CD14-positive monocyte (primary cell): ENCODE results near the gene ANK2. TPM values are rescaled to one million over a fixed set of nuclear protein-coding genes. Genes with fewer than 3 reads are reported as not detected.
A peak's percentile ranks its signal among the peaks of the same experiment; 100 is the strongest.

Experiments
- DNase-seq, 3 donors: peaks; one replicate each; pipeline ENCODE4 v3.0.0-alpha.2; 2011 to 2022
- H2AFZ ChIP-seq: 2 replicates; pipeline ENCODE4 v1.6.0; 2012; ENCODE audit warnings: mild to moderate bottlenecking, low read depth, low read length, inconsistent platforms; ENCODE audit not compliant: insufficient read depth, poor library complexity, severe bottlenecking
- H3K27ac ChIP-seq, 2 donors: 1 replicate in 1 of 2; 2 replicates in 1 of 2; pipeline ENCODE4 v1.5.1; 2012 to 2013; ENCODE audit warnings: low read length in 2 of 2, control low read depth in 1 of 2, inconsistent platforms in 1 of 2, low read depth in 1 of 2, mild to moderate bottlenecking in 1 of 2
- H3K27me3 ChIP-seq, 2 donors: one replicate each; pipeline versions ENCODE4 v1.6.0 to v1.6.1; 2011 to 2013; ENCODE audit warnings: low read length in 2 of 2; ENCODE audit not compliant: control insufficient read depth in 2 of 2, insufficient read depth in 2 of 2
- H3K36me3 ChIP-seq, 2 donors: replicated peaks in 1 of 2; 1 replicate in 1 of 2; 2 replicates in 1 of 2; pipeline versions ENCODE4 v1.5.1 to v1.6.1; 2012 to 2013; ENCODE audit warnings: low read length in 2 of 2, control low read depth in 1 of 2, inconsistent platforms in 1 of 2, mild to moderate bottlenecking in 1 of 2; ENCODE audit not compliant: insufficient read depth in 2 of 2, control insufficient read depth in 1 of 2
- H3K4me1 ChIP-seq, 2 donors: 1 replicate in 1 of 2; 2 replicates in 1 of 2; pipeline versions ENCODE4 v1.5.1 to v1.6.1; 2012 to 2013; ENCODE audit warnings: low read length in 2 of 2, control low read depth in 1 of 2, inconsistent platforms in 1 of 2, mild to moderate bottlenecking in 1 of 2, moderate library complexity in 1 of 2; ENCODE audit not compliant: insufficient read depth in 2 of 2, control insufficient read depth in 1 of 2
- H3K4me2 ChIP-seq: replicated peaks from 2 replicates; pipeline ENCODE3; 2012; ENCODE audit warnings: low read length, moderate library complexity, mild to moderate bottlenecking; ENCODE audit not compliant: poor library complexity, severe bottlenecking; ENCODE audit errors: extremely low read depth
- H3K4me3 ChIP-seq, 3 experiments: fragments of 200-600 bp in 1 of 3; sonication (generic) in 1 of 3; replicated peaks in 1 of 3; 1 replicate in 2 of 3; 2 replicates in 1 of 3; pipeline ENCODE4 v1.5.1; 2011 to 2013; ENCODE audit warnings: low read length in 3 of 3, mild to moderate bottlenecking in 3 of 3, control low read depth in 2 of 3, low read depth in 2 of 3, inconsistent platforms in 1 of 3, moderate library complexity in 1 of 3
- H3K79me2 ChIP-seq: 2 replicates; pipeline ENCODE4 v1.6.0; 2012; ENCODE audit warnings: mild to moderate bottlenecking, control low read depth, inconsistent platforms, low read length, moderate library complexity; ENCODE audit not compliant: insufficient read depth
- H3K9ac ChIP-seq: 2 replicates; pipeline ENCODE4 v1.6.0; 2017; ENCODE audit warnings: low read length, mild to moderate bottlenecking; ENCODE audit not compliant: insufficient read depth, poor library complexity, severe bottlenecking
- H3K9me3 ChIP-seq, 2 donors: replicated peaks in 1 of 2; 1 replicate in 1 of 2; 2 replicates in 1 of 2; pipeline versions ENCODE4 v1.5.1 to v1.6.1; 2012 to 2013; ENCODE audit warnings: low read length in 2 of 2, control low read depth in 1 of 2; ENCODE audit not compliant: control insufficient read depth in 1 of 2, insufficient read depth in 1 of 2
- H4K20me1 ChIP-seq: 2 replicates; pipeline ENCODE4 v1.6.0; 2012; ENCODE audit warnings: mild to moderate bottlenecking, low read length, control low read depth, moderate library complexity; ENCODE audit not compliant: insufficient read depth
- H3K27ac Mint-ChIP-seq, 7 donors: one replicate each; pipeline ENCODE4 v1.8.0; 2020; ENCODE audit warnings: mild to moderate bottlenecking in 7 of 7, mixed read lengths in 7 of 7, moderate library complexity in 6 of 7, inconsistent platforms in 2 of 7
- H3K27me3 Mint-ChIP-seq, 3 donors: one replicate each; pipeline ENCODE4 v1.8.0; 2021 to 2022; ENCODE audit warnings: low read depth in 3 of 3, mild to moderate bottlenecking in 3 of 3, mixed read lengths in 3 of 3, moderate library complexity in 3 of 3, inconsistent platforms in 1 of 3
- H3K36me3 Mint-ChIP-seq, 2 donors: one replicate each; pipeline ENCODE4 v1.8.0; 2020; ENCODE audit warnings: mixed read lengths in 2 of 2, inconsistent platforms in 1 of 2, mild to moderate bottlenecking in 1 of 2
- H3K4me1 Mint-ChIP-seq: one replicate; pipeline ENCODE4 v1.8.0; 2020; ENCODE audit warnings: mild to moderate bottlenecking, mixed read lengths
- H3K4me3 Mint-ChIP-seq, 2 donors: one replicate each; pipeline ENCODE4 v1.8.0; 2020; ENCODE audit warnings: mild to moderate bottlenecking in 2 of 2, mixed read lengths in 2 of 2, moderate library complexity in 1 of 2
- H3K9me3 Mint-ChIP-seq, 7 donors: one replicate each; pipeline ENCODE4 v1.8.0; 2020 to 2022; ENCODE audit warnings: mixed read lengths in 7 of 7, mild to moderate bottlenecking in 6 of 7, moderate library complexity in 6 of 7, inconsistent platforms in 2 of 7
- WGBS: methylation state at CpG from one replicate; pipeline ENCODE4 v1.1.5; 2013; ENCODE audit warnings: missing lambda C conversion rate; ENCODE audit not compliant: insufficient coverage; 5-methylcytosine and 5-hydroxymethylcytosine counted together
- intact Hi-C, 2 donors: fragments of 100-400 bp; cut with micrococcal nuclease; formaldehyde crosslinking; loops; one replicate each; pipeline versions ENCODE4 v1.15.0 to v1.15.1; 2023
- polyA plus RNA-seq, 3 donors: library from polyadenylated mRNA; depleted of rRNA in 1 of 3; unstranded in 2 of 3; stranded (reverse) in 1 of 3; fragments of 300-500 nt in 2 of 3; fragments of >200 nt in 1 of 3; fragmentation: Illumina TruSeq in 2 of 3; gene quantifications; 1 replicate in 2 of 3; 2 replicates in 1 of 3; pipeline ENCODE4 v1.2.3, GENCODE V29; 2012 to 2021
- TF ChIP-seq, protein P1 (sequence below): fragments of 200-600 bp; IDR thresholded peaks from one replicate; pipeline ENCODE4 v1.8.0; 2022; ENCODE audit warnings: antibody characterized with exemption, mild to moderate bottlenecking

Gene ANK2
- polyA plus RNA-seq, 3 donors, result not detected

GRCh38 chr4:113189546-113189945 is 140.1 kb downstream of the ANK2 start:
- H4K20me1 ChIP-seq, result no peaks in the 10 kb centered on the region
- no peak overlapping the region for H3K4me3 ChIP-seq
- no peaks in the 10 kb centered on the region for H3K79me2 ChIP-seq
- no peaks in the 10 kb centered on the region for H3K36me3 ChIP-seq
- WGBS, result 67% methylated on average over 1 of the region's 4 CpGs
- no peaks in the 10 kb centered on the region for H3K27me3 ChIP-seq
- DNase-seq, result no peak
- no peaks in the 10 kb centered on the region for H3K9me3 ChIP-seq
- H3K9ac ChIP-seq, result no peak overlapping the region
- Mint-ChIP-seq H3K27me3 (peaks cover 0 to 4% (median 2%) of the 10 kb centered on the region in 3 donors), H3K4me1 (peaks cover 4% of the 10 kb centered on the region), H3K4me3 (no peak overlapping the region), H3K36me3 (no peaks in the 10 kb centered on the region), H3K9me3 (peaks cover 0 to 5% (median 1%) of the 10 kb centered on the region in 7 donors), H3K27ac (peak overlapping the region in 1 of 7 donors; percentile 40)
- no peak overlapping the region for H3K27ac ChIP-seq
- TF ChIP-seq, protein P1, sequence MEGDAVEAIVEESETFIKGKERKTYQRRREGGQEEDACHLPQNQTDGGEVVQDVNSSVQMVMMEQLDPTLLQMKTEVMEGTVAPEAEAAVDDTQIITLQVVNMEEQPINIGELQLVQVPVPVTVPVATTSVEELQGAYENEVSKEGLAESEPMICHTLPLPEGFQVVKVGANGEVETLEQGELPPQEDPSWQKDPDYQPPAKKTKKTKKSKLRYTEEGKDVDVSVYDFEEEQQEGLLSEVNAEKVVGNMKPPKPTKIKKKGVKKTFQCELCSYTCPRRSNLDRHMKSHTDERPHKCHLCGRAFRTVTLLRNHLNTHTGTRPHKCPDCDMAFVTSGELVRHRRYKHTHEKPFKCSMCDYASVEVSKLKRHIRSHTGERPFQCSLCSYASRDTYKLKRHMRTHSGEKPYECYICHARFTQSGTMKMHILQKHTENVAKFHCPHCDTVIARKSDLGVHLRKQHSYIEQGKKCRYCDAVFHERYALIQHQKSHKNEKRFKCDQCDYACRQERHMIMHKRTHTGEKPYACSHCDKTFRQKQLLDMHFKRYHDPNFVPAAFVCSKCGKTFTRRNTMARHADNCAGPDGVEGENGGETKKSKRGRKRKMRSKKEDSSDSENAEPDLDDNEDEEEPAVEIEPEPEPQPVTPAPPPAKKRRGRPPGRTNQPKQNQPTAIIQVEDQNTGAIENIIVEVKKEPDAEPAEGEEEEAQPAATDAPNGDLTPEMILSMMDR, result no peak
- intact Hi-C loops, result no loop called here
- no peak overlapping the region for H3K4me2 ChIP-seq
- H2AFZ ChIP-seq, result no peak overlapping the region
- no peaks in the 10 kb centered on the region for H3K4me1 ChIP-seq

DNA sequence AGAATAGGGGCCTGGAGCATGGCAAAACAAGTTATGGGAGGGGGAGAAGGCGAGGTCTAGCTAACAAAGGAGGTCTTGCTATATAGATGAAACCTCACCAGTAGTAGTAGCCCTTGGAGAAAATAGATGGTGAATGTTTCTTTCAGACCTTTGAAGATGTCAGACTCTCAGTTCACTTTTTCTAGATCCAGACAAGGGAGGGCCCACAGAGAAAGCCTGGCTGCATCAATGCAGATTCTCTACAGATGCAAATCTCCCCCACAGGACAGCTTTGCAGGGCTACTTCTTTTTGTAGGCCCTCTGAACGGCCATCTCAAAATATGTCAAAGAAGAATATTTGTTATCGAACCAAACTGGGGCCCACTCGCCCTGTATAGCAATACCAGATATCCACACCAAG is 159.7 kb downstream of the ANK2 start:
- no peak overlapping the region for H3K27ac ChIP-seq
- WGBS, result no CpG with 5 or more reads among the region's 4 CpGs
- H3K9ac ChIP-seq, result no peak overlapping the region
- no peak for DNase-seq
- Mint-ChIP-seq H3K27me3 (no peaks in the 10 kb centered on the region), H3K4me3 (no peak overlapping the region), H3K36me3 (no peaks in the 10 kb centered on the region), H3K9me3 (peaks cover 0 to 14% (median 0%) of the 10 kb centered on the region in 7 donors), H3K4me1 (no peaks in the 10 kb centered on the region), H3K27ac (no peak overlapping the region)
- no peaks in the 10 kb centered on the region for H3K27me3 ChIP-seq
- no peak overlapping the region for H3K4me2 ChIP-seq
- H3K36me3 ChIP-seq, result no peaks in the 10 kb centered on the region
- no peak overlapping the region for H3K4me3 ChIP-seq
- H4K20me1 ChIP-seq, result no peaks in the 10 kb centered on the region
- H3K9me3 ChIP-seq, result no peaks in the 10 kb centered on the region
- intact Hi-C loops, result no loop called here
- H2AFZ ChIP-seq, result no peak overlapping the region
- no peaks in the 10 kb centered on the region for H3K4me1 ChIP-seq
- TF ChIP-seq, protein P1, result no peak
- H3K79me2 ChIP-seq, result no peaks in the 10 kb centered on the region
